Islet of Langerhans (tissue), 1 donor: ENCODE measurements around the gene ZNF530.

Source experiments
- FAIRE-seq: peaks from one replicate; lab custom pipeline; 2011; peaks lifted over from hg19 to GRCh38; lab: Jason Lieb, UNC

Gene ZNF530

DNA sequence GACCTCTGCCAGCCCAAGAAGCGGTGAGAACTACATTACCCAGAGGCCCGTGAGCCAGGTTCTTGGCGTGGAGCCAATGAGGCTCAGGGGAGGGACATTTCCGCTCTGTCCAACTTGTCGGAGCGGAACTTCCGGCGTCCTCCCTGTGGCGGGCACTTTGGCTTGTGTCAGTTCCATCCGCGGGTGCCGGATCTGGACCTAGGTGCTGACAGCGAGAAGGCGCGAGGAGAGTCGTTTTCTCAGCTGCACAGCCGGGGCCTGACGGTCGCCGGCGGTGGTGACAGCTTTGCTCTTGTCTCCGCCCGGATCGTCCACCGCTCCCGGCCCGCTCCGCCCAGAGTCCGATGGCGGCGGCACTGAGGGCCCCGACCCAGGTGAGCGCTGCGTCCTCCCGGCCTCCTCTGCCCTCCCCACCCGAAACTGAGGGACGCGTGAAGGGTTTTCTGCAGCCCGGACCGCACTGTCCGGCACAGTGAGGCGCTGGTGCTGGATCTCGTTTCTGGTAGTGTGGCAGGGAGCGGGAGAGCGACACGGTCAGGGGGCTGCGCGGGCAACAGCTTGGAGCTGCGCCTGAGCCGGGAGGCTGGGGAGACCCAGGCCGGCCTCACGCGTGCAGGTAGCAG is at the start of gene ZNF530:
ZNF530 (plus strand) TSS at position 125 of the 623 bp plus-strand sequence. CDS start 4,461 bp downstream, outside the sequence.
- peak; percentile 96 for FAIRE-seq

DNA sequence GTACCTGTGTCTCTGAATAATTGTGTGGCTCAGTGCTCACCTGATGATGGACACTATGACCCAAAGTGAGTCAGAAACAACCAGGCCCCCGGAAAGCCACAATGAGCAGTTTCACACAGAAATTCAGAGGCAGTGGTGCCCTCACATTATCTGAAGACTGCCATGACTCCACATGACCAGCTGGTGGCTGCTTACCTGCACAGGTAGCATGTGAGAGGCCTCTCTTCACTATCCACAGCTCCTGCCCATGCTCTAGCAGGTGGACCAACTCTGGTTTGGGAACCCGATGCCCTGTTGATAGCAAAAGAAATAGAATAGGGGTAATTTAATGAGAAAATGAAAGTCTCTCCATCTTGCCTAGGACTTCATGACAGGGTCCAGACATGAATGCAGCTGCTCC is 47.3 kb upstream of the ZNF530 start:
- FAIRE-seq, result no peak

DNA sequence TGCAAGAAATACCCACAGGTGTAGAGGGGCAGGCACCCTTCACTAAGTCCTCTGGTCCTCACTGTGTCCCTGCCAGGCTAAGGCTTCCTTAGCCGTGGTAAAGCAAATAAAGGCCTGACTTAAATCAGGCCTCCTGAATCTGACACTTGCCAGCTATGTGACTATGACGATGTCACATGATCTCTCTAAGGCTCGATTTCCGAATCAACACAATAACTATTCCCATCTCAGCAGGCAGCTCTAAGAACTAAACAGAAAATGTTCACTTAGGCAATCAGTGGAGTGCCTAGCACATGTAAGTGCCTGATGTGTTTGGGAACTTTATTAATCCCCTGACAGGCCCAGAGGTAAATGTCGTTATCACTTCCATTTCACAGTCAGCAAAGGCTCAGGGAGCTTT is 42.0 kb upstream of the ZNF530 start:
- FAIRE-seq, result no peak

DNA sequence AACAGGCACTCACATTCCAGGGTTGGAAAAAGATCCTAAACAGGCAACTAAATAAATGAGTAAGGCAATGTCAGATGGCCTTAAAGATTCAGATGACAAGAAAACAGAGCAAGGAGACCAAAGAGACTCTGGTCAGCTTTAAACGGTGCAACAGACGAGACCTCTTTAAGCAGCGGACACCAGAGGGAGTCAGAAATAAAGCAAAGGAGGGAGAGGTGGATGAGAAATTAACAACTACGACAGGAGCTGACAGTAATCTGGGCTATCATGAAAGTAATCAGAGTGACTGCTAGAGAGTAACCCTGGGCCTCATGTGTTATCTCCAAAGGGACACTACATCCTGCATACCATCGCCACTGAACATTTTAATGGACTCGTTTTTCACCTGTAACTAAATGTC is 41.2 kb upstream of the ZNF530 start:
- no peak for FAIRE-seq

DNA sequence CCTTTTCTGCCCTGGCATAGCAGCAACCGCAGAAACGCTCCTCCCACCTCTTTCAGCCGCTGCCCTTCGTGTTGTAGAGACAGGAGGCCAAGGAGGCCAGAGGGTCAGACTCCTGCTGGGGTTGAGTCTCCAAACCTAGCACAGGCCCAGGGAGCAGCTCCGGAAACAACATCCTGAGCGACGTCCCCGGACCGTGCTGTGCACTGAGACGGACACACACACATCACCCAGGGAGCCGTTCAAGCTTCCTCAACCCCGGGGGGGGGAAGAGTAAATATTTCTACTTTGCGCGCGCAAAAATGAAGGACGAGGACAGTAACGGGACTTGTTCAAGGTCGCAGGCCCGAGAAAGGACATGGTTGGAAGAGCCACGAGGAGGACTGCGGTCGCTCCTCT is 40.7 kb upstream of the ZNF530 start:
- no peak for FAIRE-seq

DNA sequence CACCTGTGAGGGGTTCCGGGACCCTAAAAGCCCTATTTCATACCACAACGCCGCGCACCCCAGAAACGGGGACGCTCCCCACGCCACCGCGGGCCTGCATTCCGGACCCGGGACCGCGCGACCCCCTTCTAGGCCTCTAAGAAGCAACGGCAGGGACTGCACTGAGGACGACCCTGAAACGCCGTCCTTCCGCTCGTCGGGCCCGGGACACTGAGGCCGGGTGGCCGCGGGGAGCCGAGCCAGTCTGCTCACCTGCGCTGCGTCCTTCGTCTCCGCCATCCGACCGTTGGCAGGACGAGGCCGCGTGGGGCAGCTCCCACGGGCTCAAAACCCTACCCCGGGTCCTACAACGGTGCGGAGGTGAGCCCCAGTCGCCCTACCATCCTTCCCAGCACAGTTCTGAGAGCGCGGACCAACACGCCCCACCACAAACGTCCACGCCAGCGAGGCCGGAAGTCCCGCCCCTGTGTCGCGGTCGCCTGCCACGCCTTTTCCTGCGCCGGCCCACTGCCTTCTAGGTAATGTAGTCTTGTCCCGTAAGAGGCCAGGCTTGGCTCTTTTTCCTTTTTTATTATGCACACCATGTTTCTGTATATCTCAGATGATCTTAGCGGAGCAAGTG is 40.2 kb upstream of the ZNF530 start, which contains the start of gene ZNF550:
ZNF550 (minus strand) TSS at position 460 of the 622 bp plus-strand sequence; CDS start at position 279, 181 bp downstream.
- FAIRE-seq, result peak; percentile 62

DNA sequence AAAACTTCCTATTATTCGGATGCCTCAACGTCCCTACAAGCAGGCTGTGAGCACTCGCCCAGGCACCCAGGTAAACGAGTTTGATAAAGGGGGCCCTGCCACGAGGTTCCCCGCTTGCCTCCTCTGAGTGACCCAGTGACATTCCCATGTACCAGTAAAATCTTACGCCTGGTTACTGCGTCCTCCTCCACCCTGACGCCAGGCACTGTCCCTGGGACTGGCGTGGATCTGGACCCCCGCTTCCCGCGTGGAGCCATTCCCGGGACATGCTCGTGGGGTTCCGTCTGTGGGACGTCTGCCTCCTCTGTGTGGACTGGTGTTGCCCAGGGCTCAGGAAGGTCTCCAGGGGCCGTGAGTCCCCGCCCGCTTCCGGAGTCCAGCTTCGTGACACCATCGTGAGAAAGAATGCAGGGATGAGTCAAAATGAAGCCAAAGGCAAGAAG is 39.6 kb upstream of the ZNF530 start:
- no peak for FAIRE-seq

DNA sequence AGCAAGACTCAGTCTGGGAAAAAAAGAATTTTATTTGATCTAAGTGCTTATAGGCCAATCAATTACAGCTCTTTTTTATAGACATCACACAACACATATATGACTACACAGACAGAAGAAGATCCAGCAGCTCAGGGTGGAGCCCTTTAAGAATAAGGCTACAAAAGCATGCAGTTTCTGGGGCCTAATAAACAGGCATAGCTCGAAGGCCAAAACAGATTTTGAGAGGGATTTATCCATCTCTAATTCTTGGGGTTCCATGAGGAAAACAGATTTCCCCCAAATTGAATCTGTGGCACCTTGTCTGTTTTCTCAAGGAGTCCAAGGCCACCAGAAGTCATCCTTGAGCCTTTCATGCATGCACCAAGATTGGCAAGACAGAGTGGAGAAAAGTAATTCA is 36.1 kb upstream of the ZNF530 start:
- FAIRE-seq, result no peak

DNA sequence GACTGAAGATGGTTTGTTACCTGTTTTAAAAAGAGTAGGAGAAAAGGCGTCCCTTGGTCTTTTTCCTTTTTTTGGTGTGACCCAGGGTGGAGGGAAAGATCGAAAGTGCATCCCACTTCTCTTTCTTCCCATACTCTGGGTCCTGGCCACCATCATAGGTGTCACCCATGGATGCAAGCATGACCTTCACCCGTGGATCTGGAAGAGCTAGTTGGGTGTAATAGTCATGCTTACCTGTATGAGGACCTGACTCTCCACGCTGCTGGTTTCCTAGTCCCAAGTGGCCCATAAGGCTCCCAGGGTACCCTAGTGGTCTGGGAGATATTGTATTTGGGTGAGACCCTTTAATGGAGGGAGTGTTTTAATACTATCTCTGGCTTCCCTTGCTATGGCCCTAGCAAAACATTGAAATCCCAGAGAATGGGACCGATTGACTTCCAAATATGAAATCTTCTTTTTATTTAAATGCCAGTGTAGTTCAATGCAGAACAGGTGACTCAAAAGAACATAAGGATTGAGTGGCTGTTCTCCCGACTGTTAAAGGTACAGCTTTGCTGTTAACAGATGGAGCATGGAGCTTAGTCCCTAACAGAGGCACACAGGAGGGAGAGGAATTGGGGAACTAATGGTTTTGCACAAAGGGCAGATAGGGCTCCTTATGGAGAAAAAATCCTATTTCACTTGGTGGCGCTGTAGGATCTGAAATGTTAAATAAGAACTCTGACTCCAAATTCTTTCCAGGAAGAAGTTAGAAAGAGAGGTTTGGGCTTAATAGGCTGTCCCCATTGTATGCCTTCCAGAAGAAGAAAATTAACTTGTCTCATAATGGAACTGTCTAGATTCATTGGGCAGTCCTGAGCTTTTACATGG is 33.1 kb upstream of the ZNF530 start:
- no peak for FAIRE-seq

DNA sequence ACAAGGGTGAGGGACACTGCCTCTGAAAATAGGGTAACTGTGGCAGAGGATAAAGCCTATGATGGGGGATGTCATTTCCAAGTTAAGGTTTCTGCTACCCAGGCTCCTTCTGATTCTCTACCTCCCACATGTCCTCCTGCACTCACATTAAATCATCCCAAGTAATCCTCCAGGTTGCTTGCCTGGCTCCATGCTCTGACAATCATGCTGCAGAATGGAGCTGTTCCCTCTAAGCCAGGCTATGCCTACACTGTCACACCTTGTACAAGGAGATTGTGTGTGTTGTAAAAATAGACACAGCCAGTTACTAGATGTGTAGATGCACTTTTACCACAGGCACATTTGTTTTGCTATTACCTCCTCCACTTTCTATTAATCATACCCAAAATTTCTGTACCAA is 29.0 kb upstream of the ZNF530 start:
- FAIRE-seq, result no peak

DNA sequence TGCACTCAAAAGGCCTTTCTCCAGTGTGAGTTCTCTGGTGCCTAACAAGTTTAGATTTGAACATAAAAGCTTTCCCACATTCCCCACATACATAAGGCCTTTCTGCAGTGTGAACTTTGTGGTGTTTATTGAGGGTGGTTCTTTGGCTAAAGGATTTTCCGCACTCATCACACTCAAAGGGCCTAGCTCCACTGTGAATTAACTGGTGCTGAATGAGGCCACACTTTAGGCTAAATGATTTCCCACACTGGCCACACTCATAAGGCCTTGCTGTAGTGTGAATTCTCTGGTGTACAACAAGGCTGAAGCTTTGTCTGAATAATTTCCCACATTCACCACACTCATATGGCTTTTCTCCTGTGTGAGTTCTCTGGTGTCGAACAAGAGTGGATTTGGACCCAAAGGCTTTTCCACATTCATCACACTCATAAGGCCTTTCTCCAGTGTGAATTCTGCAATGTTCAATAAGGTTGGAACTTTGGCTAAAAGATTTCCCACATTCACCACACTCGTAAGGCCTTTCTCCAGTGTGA is 27.2 kb upstream of the ZNF530 start:
- FAIRE-seq, result no peak

DNA sequence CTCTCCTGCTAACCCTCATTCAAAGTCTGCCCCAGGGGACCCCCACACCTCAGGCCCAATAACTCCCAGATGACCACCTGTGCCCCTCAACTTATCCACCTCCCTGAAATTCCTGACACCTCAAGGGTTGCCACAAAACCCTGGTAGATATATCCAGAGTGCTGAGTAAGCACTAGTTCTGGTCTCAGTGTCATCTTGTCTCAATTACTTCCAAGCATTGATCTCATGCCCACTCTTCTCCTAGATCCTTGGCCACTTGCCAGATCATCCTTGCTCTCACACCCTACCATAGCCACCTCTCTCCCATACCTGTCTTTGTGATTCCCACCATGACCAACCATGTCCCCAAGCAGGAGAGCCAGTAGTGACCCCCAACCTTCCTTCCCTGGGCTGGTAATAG is 23.0 kb upstream of the ZNF530 start:
- no peak for FAIRE-seq

DNA sequence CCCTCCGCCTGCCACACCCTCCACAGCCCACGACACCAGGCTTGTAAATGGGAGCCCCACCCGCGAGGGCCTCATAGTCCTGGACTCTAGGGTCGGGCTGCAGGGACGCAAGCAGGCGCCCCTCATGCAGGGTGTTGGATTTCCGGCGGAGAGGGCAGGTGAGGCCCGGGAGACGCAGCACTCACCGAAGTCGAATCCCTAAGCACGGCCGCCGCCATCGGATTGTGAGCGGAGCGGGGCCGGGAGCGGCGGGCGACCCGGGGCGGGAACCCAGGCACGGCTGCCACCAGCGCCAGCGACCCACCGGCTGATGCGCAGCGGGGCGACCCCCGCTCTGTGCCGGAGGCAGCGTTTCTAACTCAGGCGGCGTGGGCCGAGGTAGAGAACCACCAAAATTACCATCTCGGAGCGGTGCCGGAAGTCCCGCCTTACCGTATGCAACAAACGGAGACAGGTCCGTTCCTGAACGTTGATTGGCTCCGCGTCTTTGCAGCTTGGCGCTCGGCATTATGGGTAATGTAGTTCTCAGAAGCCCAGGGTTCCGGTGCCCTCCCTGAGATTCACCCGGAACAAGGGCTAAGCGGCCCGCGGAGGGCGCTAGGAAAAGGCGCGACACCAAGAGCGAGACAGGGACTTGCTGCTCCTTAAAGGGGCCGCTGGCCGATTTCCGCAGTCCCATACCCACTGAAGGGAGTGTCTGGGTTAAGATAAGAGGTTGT is 21.0 kb upstream of the ZNF530 start, which contains the start of gene ZNF416:
ZNF416 (minus strand) TSS at position 425 of the 719 bp plus-strand sequence; CDS start at position 218, 207 bp downstream.
- FAIRE-seq, result peak; percentile 98

DNA sequence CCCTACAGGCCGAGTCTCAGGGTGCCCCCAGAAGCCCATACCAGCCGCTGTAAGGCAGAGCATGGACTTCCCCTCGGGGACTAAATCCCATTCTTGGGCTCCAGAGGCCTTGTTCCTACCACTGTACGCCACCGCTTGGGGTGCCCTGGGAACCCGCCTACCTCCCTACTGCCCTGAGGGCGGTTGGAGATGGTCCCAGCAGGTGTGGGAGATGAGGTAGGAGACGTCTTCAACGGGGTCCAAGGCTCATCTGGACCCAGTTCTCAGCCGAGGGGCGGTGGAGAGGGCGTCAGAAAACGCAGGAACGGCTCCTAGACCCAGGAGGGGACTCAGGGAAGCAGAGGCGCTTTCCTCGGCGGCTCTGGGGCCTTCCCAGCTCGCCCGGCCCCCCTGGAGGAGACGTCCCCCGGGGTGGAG is 16.6 kb upstream of the ZNF530 start:
- no peak for FAIRE-seq

DNA sequence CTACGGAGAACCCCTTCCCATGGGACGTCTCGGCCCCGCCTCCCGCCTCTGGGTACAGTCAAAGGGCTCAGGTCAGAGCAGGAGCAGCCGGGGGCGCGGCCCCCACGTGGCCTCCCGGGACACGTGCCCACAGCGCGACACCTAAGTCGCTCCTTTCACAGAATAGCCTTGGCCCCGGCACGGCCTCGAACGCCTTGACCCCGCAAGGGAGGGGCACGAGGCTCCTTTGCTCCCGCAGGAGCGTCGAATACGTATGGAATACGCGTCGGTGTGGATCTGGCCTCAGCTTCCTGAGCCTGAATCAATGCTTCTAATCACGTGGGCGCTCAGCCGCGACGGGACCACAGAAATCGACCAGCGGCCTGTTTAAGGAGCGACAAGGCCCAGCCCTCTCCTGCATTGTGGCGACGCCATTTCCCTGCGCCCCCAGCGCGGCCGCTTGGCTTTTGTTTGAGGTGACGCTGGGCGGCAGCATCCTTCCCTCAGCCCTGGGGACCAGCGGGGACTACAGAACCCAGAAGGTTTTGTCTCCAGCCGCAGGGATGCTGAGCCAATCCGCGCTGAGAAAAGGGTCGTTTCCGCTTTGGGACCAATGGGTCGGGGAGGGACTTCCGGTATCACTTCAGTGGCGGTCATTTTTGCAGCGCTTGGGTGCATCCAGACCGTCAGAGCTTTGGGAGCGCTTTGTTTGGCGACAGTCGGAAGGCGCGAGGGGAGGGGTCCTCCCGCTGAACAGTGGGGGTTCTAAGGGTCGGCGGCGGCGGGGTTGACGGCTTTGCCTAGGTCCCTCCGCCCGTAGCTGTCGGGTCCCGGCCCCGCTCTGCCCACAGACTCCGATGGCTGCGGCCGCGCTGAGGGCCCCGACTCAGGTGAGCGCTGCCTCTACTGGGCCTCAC is 15.9 kb upstream of the ZNF530 start, which contains the start of gene ZIK1:
ZIK1 (plus strand) TSS at position 625 of the 896 bp plus-strand sequence; CDS start at position 837, 212 bp downstream.
- FAIRE-seq, result peak; percentile 90

DNA sequence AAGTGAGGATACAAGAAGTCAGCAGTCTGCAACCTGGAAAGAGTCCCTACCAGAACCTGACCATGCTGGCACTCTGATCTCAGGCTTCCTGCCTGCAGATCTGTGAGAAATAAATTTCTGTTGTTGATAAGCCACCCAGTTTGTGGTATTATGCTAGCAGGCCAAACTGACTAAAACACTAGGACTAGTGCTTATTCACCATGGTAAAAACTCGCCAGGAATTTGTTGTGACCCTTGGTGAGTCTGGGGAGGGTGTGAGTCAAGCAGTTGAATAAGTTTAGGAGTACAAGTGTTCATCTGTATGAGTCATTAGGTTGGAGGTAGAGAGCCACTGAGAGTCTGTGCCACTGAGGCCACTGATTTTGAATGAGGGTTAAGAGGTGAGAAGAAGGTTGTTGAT is 12.2 kb upstream of the ZNF530 start:
- FAIRE-seq, result no peak

DNA sequence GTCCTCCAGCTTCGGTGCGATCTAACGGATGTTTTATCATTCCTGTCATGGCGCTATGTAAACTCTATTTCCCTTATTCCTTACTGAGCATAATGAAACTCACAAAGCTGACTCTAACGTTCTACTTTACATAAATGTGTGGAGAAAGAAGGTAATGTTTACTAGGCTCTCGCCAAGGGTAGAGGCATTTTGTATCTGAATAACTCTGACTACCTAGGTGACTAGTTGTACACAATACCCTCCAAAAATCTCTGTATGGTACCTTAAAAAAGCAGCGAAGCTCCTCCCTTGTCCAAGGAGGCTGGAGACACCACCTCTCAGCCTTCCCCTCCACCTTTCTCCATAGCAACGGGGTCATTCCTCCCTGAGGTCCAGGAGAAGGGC is 316 bp upstream of the ZNF530 start:
- FAIRE-seq, result no peak

DNA sequence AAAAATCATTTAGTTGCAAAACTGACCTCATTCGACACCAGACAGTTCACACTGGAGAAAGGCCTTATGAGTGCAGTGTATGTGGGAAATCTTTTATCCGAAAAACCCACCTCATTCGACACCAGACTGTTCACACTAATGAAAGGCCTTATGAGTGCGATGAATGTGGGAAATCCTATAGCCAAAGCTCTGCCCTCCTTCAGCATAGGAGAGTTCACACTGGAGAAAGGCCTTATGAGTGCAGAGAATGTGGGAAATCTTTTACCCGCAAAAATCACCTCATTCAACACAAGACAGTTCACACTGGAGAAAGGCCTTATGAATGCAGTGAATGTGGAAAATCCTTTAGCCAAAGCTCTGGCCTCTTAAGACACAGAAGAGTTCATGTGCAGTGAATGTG is 7.2 kb downstream of the ZNF530 start:
- FAIRE-seq, result no peak

DNA sequence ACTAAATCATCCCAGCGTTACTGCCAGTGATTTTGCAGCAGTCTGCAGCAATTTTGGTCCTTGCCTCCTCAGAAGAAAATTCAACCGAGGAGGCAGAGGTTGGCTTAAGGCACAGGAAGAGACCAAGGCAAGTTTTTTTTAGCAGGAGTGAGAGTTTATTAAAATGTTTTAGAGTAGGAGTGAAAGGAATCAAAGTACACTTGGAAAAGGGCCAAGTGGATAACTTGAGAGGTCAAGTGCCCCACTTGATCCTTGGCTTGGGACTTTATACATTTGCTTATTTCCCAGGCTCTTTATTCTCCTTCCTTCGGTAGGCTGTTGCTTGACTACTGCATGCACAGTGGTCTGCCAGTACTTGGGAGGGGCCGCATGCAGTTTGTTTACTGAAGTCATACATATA is 11.4 kb downstream of the ZNF530 start:
- FAIRE-seq, result no peak

DNA sequence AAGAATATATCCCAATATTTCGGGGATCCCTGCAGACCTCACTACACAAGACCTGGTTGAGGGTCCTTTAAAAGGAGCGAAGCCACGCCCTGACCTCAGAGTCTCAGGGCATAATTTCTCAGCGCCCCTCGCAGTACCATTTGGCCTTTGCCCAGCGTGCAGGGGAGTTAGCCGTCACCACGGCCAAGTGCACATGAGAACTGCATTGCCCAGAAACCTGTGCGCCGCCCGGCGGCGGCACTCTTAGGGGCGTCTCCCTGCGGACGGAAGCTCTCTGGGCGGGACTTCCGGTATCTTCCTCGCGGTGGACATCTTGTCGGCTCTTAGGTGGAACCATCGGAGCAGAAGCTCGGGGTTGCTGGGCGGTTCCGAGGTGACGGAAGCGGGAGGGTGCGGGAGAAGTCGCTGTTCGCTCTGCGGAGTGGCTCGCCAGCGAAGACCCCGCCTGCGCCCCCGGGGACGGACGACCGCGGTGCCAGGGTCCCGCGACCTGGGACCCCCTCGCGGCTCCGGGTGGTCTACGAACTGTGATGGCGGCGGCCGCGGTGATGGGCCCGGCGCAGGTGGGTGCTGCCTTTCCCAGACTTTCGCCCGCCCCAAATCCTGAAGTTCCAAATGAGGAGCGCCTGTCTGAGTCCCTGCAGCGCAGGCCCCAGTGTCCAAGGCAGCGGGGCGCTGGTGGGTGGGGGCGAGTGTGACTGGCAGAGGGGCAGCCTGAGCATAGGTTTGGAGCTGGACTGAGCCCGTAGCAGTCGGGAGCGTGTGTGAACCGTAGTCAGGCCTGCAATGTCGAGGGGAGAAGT is 14.5 kb downstream of the ZNF530 start, which contains the start of gene ZNF134:
ZNF134 (plus strand) TSS at position 302 of the 803 bp plus-strand sequence. CDS start 5,227 bp downstream, outside the sequence.
- peak; percentile 72 for FAIRE-seq
